Measurements from ENCODE around the gene TRIM13.

- TF ChIP-seq POLR2A (IDR thresholded peaks at IDR 0.05) (no peak), CTCF (IDR thresholded peaks at IDR 0.05) (no peak)
These were observed 29.4 kb upstream of the TRIM13 start for GRCh38 chr13:49967456-49967855.

All from heart left ventricle (tissue), 13 donors.